HG03432 (cell line): ENCODE results near the gene FOXO1.

Experiments used
- ATAC-seq: cut with Tn5 transposase; IDR thresholded peaks from one replicate; pipeline ENCODE4 v1.9.1; 2021; ENCODE audit warnings: mild to moderate bottlenecking, moderate library complexity; ENCODE audit not compliant: unreplicated experiment

Gene FOXO1

DNA sequence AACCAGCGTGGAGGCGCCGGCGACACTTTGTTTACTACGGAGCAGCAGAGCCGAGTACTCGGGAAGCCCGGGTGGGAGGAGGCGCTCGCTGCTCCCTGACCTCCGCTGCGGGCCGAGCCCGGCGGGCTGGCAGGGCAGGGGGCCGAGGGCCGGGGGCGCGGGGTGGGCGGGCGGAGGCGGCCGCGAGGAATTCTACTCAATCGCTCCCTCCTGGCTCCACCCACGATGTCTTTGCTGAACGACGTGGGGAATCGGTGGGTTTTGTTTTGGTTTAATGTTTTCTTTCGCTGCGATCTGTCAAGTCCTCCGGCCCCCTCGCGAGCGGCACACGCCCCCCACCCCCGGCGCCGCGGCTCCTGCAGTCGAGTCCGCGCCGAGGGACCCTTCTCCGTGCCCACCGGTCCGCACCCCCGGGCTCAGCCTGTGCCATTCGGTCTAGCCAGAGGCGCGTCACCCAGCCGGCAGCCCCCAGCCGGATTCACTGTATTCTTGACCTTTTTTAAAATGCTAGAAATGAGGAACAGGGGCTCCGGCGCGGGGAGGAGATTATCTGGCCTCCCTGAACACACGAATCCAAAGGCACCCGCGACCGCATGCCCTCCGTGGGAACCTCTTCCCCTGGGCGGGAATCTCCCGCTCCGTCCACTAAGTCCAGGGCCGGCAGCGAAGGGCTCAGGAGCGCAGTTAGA lies 636 bp upstream of the FOXO1 start:
- ATAC-seq: peak; percentile 23

- ATAC-seq: peak; percentile 1
Observed at GRCh38 chr13:40665126-40666044, 1.1 kb downstream of the FOXO1 start.

GRCh38 chr13:40664350-40665125 lies 1.9 kb downstream of the FOXO1 start:
- peak; percentile 34 for ATAC-seq

DNA sequence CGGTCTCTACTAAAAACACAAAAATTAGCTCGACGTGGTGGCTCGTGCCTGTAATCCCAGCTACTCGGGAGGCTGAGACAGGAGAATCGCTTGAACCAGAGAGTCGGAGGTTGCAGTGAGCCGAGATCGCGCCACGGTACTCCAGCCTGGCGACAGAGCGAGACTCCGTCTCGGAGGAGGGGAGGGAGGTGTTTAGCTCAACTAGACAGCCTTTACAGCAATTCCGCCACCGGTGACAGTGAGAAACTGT lies 2.4 kb downstream of the FOXO1 start:
- peak; percentile 23 for ATAC-seq

GRCh38 chr13:40662866-40663265 lies 3.6 kb downstream of the FOXO1 start:
- ATAC-seq: peak; percentile 31

DNA sequence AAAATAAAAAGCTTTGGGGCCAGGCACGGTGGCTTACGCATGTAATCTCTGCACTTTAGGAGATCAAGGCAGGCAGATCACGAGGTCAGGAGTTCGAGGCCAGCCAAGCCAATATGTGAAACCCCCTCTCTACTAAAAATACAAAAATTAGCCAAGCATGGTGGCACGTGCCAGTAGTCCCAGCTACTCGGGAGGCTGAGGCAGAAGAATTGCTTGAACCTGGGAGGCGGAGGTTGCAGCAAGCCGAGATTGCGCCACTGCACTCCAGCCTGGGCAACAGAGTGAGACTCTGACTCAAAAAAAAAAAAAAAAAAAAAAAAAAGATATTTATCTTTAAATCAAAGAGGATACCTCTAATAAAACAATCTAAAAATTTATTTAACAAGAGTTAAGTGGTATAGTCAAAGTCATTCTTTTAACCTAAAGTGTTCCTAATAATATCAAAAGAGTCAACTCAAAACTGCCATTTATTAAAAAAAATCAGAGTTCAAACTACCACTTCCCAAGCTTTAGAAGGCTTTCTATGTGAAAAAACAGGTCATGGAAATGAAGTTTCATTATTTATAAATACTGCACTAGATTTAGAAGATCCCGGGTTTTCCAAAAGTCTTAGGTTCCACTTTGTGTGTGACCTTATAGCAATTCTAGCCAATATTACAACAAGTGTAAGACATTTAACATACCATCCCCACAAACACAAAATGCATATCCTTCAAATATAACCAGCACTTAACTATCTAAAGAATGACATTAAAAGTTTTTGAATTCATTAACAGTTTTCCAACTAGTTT lies 4.4 kb downstream of the FOXO1 start:
- no peak for ATAC-seq

GRCh38 chr13:40660692-40661091 lies 5.7 kb downstream of the FOXO1 start:
- ATAC-seq: no peak

GRCh38 chr13:40660141-40660664 lies 6.2 kb downstream of the FOXO1 start:
- no peak for ATAC-seq

DNA sequence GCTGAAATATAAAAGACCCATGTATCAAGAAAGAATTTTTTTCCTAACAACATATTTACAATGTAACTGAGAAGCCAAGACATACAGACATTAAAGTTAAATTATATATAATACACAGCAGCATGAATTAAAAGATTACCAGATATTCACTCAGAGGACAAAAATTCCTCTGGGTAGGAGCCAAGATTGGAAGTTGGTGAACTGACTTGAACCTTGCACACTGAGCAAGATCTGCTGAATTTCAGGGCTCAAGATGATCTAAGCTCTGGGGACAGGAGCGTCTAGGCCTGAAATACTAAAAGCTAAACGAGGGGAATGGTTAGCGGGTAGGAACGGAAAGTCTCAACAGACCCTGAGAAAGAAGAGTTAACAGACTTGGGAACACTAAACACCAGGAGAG lies 8.5 kb downstream of the FOXO1 start:
- no peak for ATAC-seq

GRCh38 chr13:40657307-40657706 lies 9.1 kb downstream of the FOXO1 start:
- no peak for ATAC-seq

- ATAC-seq: no peak
Observed at GRCh38 chr13:40656358-40656757, 10.1 kb downstream of the FOXO1 start.

GRCh38 chr13:40653527-40654318 lies 12.7 kb downstream of the FOXO1 start:
- ATAC-seq: no peak

DNA sequence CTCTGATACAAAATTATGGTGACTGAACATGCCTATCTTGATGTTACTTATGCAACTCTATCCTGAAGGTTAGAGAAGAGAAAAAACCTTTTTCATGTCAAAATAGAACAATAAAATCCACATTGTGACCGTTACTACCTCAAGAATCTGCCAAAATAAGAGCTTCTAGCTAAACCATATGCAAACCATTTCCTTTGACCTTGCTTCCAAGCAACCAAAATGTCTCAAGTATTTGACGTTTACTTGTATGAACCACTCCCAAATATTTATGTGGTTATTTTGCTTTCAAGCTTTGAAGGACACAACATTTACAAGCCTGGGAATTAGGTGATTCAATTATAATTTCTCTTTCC lies 13.9 kb downstream of the FOXO1 start:
- peak; percentile 38 for ATAC-seq

- ATAC-seq: peak; percentile 53
Observed at GRCh38 chr13:40651866-40652587, 14.4 kb downstream of the FOXO1 start.

GRCh38 chr13:40648841-40649240 lies 17.6 kb downstream of the FOXO1 start:
- no peak for ATAC-seq

DNA sequence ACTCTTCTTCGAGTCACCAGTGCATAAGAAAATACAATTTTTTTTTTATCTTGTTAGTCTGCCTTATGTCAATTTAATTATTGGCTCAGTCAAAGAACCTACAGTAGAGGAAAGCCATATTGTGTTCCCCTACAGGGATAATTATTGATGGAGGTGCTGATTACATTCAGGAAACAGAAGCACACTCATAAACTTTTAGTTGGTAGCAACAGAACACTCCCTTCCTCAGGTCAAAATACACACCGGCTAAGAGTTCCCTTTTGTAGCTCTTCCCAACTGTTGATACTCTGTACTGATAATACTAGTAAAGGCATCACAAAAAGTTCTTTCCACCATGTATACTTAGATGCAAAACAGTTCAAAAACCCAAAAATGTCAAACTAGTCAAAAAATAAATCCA lies 18.4 kb downstream of the FOXO1 start:
- no peak for ATAC-seq

DNA sequence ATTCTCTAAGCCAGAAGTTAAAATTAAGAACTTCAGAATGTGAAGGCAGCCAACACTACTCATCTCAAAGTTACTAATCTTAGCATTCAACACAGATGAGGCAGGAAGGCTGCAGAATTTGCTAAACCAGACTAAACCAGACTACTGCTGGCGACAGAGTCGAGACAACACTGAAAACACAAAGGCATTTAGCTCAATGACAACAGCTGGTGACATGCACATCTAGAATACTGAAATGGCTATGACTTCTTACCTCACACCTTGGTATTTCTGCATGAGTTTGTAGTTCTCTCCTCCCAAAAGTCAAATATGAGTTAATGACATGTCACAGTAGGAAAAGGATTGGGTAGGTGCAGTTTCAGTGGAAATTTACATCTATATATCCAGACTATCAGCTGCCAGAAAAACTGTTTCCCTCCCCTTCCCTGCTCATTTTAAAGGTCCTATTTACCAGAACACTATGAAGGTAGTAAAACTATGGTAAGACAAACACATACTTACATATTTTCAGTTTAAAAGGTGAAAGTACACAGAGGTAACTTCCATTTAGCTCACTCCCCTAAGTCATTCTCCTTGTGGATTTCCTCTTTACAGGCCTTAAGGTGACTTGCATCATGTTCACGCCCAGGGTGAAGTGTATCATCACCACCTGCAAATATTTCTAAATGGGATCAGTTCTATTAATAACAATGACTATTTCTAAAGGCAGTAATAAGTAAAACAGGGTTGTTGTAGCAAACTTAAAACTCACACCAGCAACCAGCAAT lies 21.4 kb downstream of the FOXO1 start:
- ATAC-seq: peak; percentile 38

- ATAC-seq: no peak
Observed at GRCh38 chr13:40640845-40641458, 25.5 kb downstream of the FOXO1 start.
